GM12875 (cell line): ENCODE data around the gene EFHD1.

Experiments
- H3K4me3 ChIP-seq: one replicate; pipeline ENCODE4 v1.5.1; 2011; ENCODE audit warnings: low read depth, low read length, control low read depth
- CTCF ChIP-seq: IDR thresholded peaks from 2 replicates; pipeline ENCODE4 v1.5.1; 2011; ENCODE audit warnings: low read depth, mild to moderate bottlenecking, control low read depth, inconsistent platforms, low read length, moderate library complexity, borderline replicate concordance; ENCODE audit not compliant: insufficient read depth

EFHD1 gene

DNA sequence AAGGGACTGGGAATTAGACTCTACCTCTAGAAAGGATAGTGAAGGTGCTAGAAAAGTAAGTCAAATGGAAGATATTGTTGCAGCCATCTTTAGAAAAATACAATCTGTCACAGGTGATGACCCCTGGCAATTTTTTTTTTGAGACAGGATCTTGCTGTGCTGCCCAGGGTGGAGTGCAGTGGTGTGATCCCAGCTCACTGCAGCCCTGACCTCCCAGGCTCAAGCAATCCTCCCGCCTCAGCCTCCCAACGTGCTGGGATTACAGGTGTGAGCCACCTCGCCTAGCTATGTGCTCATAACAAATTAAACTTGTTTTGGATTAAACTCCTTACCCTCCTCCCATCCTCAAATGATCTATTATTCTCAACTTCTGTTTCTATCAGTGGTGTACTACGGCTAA, 59.9 kb downstream of the EFHD1 start:
- H3K4me3 ChIP-seq, result no peak overlapping the region
- no peak for TF ChIP-seq CTCF

- peak overlapping the region; percentile 35 for H3K4me3 ChIP-seq
Observed at GRCh38 chr2:232696609-232697058, 63.2 kb downstream of the EFHD1 start.

GRCh38 chr2:232697059-232697806, 63.8 kb downstream of the EFHD1 start, which contains the start of gene GIGYF2:
GIGYF2 (plus strand) TSS chr2:232697331; CDS start chr2:232735198, 37,867 bp downstream.
- H3K4me3 ChIP-seq, result peak within 1 kb of the TSS; percentile 83
- no peak for TF ChIP-seq CTCF

More at GRCh38 chr2:232696609-232697058, 63.2 kb downstream of the EFHD1 start:
- TF ChIP-seq CTCF, result no peak

DNA sequence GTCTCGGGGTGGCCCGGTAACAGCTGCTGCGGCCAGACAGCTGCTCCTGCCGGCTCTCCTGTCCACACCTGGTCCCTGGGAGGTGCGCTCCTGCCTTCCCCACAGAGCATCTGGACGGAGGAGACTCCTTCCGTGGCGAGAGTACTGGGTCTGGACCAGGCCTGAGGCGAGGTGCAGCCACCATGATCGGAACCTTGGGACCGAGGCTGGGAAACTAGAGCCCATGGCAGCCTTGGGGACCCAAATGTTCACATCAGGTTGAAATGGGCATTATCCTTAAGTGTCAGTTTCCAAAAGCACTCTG, 64.4 kb downstream of the EFHD1 start:
- no peak for TF ChIP-seq CTCF
- H3K4me3 ChIP-seq, result peak overlapping the region; percentile 83

DNA sequence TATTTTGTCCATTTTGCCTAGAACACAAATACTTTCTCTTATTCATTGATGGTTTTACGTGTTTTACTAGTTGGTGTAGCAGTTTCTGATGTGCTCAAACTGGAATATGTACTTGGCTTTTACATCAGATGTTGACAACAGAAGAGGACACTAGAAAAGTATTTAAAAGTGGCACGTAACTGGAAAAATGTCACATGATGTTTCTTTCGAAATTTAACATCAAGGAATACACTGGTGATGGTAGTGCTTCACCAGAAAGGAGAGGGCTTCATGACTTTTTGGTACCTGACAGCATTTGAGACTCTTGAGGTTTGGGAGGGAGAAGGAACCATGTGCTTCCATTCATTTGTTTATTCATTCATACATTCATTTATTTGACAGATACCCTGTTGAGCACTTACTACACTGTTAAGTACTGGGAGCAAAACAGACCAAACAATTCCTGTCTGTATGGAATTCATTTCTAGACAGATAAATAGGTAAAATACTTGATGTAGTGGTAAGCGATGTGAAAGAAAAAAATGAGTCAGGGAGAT, 65.2 kb downstream of the EFHD1 start:
- no peak overlapping the region for H3K4me3 ChIP-seq
- TF ChIP-seq CTCF, result no peak

DNA sequence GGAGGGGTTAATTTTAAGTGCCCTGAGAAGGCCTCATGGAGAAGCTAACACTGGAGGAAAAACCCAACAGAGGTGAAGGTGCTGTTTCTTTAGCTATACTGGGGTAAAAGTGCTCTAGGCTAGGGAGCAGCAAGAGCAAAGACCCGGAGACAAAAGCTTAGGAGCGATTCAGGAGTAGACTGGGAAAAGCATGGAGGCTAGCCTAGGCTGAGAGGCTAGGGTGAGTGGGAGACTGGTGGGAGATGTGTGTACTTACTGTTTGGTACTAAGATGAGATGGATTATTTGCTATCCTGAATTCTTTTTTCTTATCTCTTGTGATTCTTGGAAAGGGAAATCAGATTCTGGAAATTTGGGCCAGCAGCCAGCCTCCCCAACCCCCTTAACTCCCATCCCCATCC, 65.7 kb downstream of the EFHD1 start:
- TF ChIP-seq CTCF, result no peak
- H3K4me3 ChIP-seq, result no peak overlapping the region

DNA sequence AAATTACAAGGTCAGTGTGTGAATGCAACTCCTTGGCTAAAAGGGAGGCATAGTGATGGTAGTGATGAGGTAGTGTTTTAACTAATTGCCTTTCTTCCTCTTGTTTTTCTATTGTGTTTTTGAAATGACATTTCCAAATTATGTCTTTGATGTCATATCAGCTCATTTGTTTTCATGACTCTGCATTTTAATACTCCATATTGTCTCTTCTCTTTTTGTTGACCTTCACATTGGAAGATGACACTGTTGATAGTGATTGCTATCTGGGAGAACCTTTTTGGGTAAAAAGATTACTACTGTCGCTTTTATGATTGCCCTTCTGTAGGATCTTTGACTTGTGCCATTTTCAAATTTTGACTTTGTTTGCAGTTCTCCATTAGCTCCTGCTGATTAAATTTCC, 66.8 kb downstream of the EFHD1 start:
- no peak for TF ChIP-seq CTCF
- no peak overlapping the region for H3K4me3 ChIP-seq
